ENCODE results near the gene MACROD1.

MACROD1 gene

DNA sequence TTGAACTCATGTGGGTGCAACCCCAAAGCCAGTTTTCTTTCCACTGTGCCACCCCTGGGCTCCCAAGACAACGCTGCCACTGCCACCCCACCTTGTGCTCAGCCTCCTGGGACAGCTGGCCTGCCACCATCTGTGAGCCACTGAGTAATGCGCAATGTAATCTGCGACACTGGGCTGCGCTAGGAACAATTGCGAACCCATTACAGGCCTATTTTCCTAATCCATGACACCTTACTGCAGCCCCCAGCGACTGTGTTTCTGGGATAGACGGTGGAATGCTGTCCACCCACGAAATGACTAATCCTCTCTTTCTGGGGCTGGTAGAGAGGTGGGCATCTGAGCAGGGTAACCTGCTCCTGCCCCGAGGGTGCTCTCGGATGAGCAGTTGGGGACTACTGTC is 108.0 kb downstream of the MACROD1 start:
- Histone ChIP-seq H3K9ac (no peak overlapping the region), H3K79me2 (no peaks in the 10 kb centered on the region), H3K36me3 (ENCODE audit: control insufficient read depth, insufficient read depth, low read length) (no peaks in the 10 kb centered on the region), H3K4me2 (ENCODE audit: low read length) (no peak overlapping the region), H3K9me3 (ENCODE audit: control insufficient read depth, low read length) (no peaks in the 10 kb centered on the region), H3K27ac (no peak overlapping the region), H2AFZ (no peak overlapping the region), H3K4me1 (no peaks in the 10 kb centered on the region), H3K27me3 (ENCODE audit: control insufficient read depth, insufficient read depth, low read length) (no peaks in the 10 kb centered on the region), H3K4me3 (ENCODE audit: low read depth, low read length) (no peak overlapping the region)
- TF ChIP-seq, protein P1, sequence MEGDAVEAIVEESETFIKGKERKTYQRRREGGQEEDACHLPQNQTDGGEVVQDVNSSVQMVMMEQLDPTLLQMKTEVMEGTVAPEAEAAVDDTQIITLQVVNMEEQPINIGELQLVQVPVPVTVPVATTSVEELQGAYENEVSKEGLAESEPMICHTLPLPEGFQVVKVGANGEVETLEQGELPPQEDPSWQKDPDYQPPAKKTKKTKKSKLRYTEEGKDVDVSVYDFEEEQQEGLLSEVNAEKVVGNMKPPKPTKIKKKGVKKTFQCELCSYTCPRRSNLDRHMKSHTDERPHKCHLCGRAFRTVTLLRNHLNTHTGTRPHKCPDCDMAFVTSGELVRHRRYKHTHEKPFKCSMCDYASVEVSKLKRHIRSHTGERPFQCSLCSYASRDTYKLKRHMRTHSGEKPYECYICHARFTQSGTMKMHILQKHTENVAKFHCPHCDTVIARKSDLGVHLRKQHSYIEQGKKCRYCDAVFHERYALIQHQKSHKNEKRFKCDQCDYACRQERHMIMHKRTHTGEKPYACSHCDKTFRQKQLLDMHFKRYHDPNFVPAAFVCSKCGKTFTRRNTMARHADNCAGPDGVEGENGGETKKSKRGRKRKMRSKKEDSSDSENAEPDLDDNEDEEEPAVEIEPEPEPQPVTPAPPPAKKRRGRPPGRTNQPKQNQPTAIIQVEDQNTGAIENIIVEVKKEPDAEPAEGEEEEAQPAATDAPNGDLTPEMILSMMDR (IDR thresholded peaks at IDR 0.05) = no peak

DNA sequence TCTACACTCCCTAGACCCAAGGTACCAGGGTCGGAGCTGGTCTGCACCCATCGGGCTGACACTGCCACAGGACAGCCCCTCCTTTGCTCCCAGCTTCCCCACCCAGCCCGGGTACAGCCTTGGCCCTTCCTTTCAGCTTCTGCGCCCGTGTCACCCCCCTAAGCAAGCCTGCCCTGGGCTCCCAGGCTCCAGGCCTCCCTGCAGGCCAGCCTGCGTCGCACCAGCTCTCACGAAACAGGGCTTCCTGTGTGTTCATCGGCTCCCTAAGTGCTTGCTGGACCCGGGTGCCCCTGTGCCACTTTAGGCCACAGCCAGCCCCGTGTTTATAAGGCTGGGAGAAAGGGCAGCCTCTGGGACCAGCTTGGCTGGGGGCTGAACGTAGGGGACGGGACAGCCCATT is 109.1 kb downstream of the MACROD1 start:
- Histone ChIP-seq H3K4me1 (no peaks in the 10 kb centered on the region), H3K27ac (no peak overlapping the region), H3K9ac (no peak overlapping the region), H3K4me3 (ENCODE audit: low read depth, low read length) (no peak overlapping the region), H3K27me3 (ENCODE audit: control insufficient read depth, insufficient read depth, low read length) (no peaks in the 10 kb centered on the region), H3K4me2 (ENCODE audit: low read length) (no peak overlapping the region), H3K79me2 (no peaks in the 10 kb centered on the region), H3K9me3 (ENCODE audit: control insufficient read depth, low read length) (no peaks in the 10 kb centered on the region), H2AFZ (no peak overlapping the region), H3K36me3 (ENCODE audit: control insufficient read depth, insufficient read depth, low read length) (no peaks in the 10 kb centered on the region)
- TF ChIP-seq, protein P1 (IDR thresholded peaks at IDR 0.05) = no peak

DNA sequence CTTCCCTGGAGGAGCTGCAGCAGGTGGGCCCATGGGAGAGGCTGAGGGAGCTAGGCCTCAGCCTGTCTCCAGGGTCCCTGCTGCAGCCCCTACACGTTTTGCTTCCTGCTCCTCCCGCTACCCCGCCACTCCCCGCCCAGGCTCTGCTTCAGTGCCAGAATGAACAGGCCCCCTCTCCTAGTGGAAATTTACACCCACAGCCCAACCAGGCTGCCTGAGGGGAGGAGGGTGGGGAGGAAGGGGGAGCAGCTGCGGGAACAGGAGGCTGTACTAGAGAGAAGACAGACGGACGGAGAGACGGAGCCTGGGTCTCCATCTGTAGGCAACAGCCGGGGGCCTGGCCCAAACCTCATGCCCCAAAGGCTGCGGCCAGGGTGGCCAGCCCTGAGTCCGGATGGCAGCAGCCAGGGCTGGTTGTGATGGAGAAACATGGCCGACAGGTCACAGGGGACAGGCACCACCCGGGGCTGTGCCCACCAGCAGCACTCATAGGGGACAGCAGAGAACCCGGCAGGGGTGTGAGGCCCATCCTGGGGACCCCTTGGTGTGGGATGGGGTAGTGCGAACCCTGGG is 109.6 kb downstream of the MACROD1 start:
- Histone ChIP-seq H3K4me2 (ENCODE audit: low read length) (no peak overlapping the region), H3K9me3 (ENCODE audit: control insufficient read depth, low read length) (no peaks in the 10 kb centered on the region), H3K4me1 (no peaks in the 10 kb centered on the region), H3K4me3 (ENCODE audit: low read depth, low read length) (no peak overlapping the region), H3K79me2 (no peaks in the 10 kb centered on the region), H3K27ac (no peak overlapping the region), H3K9ac (no peak overlapping the region), H2AFZ (no peak overlapping the region), H3K36me3 (ENCODE audit: control insufficient read depth, insufficient read depth, low read length) (no peaks in the 10 kb centered on the region), H3K27me3 (ENCODE audit: control insufficient read depth, insufficient read depth, low read length) (no peaks in the 10 kb centered on the region)
- TF ChIP-seq, protein P1 (IDR thresholded peaks at IDR 0.05) = no peak

DNA sequence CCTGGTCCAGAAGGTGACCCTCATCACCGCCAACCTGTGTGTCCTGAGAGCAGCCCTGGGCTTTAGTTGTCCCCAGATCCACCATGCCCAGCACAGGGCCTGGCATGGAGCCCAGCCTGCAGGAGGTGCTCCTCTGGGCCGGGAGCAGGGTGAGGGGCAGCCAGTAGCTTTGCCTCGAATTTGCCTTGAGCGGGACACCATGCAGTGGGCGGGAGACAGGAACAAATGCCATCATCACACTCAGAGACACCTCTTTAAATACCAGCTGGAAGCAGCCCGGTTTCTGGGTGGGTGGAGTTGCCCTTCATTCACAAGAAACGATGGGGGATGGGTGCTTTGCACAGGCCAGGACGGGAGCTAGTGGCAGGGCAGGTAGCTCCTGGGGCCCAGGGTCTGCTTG is 110.8 kb downstream of the MACROD1 start:
- Histone ChIP-seq H3K36me3 (ENCODE audit: control insufficient read depth, insufficient read depth, low read length) (no peaks in the 10 kb centered on the region), H3K79me2 (no peaks in the 10 kb centered on the region), H3K27me3 (ENCODE audit: control insufficient read depth, insufficient read depth, low read length) (no peaks in the 10 kb centered on the region), H3K4me3 (ENCODE audit: low read depth, low read length) (no peak overlapping the region), H3K27ac (no peak overlapping the region), H3K9me3 (ENCODE audit: control insufficient read depth, low read length) (no peaks in the 10 kb centered on the region), H3K4me2 (ENCODE audit: low read length) (no peak overlapping the region), H3K9ac (no peak overlapping the region), H3K4me1 (no peaks in the 10 kb centered on the region), H2AFZ (no peak overlapping the region)
- TF ChIP-seq, protein P1 (IDR thresholded peaks at IDR 0.05) = no peak

DNA sequence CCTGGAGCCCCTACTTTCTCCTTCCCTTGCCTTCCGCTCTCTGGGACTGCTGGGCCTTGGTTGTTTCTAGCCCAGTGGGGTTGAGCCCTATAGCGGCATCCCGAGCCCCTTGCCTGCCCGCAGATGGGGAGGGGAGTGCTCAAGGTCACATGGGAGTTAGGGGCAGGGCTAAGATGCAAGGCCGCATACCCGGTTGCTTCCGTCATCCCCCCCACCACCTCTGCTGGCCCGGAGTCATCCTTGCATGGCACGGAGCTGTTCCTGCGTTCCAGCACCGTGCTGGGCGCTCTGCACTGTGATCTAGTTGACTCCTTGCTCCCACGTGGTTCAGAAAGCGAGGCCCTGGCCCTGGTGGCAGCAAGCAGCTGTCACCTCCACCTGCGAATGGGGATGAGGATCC is 112.2 kb downstream of the MACROD1 start:
- no peak overlapping the region for H3K9ac ChIP-seq
- no peak overlapping the region for H3K27ac ChIP-seq
- TF ChIP-seq, protein P1 (IDR thresholded peaks at IDR 0.05) = no peak

More for the DNA sequence above, 112.2 kb downstream of the MACROD1 start:
- no peaks in the 10 kb centered on the region for H3K9me3 ChIP-seq (ENCODE audit: control insufficient read depth, low read length)
- H2AFZ ChIP-seq = no peak overlapping the region
- H3K4me1 ChIP-seq = no peaks in the 10 kb centered on the region
- H3K4me2 ChIP-seq (ENCODE audit: low read length) = no peak overlapping the region
- no peaks in the 10 kb centered on the region for H3K36me3 ChIP-seq (ENCODE audit: control insufficient read depth, insufficient read depth, low read length)
- H3K4me3 ChIP-seq (ENCODE audit: low read depth, low read length) = no peak overlapping the region
- no peaks in the 10 kb centered on the region for H3K27me3 ChIP-seq (ENCODE audit: control insufficient read depth, insufficient read depth, low read length)
- no peaks in the 10 kb centered on the region for H3K79me2 ChIP-seq
